Measurements from ENCODE around the gene NDUFB6. TPM values are rescaled to one million over a fixed set of nuclear protein-coding genes. Genes with fewer than 3 reads are reported as not detected.
"Not testable (repeated sequence)": the region's sequence is repeated elsewhere in the genome, so short reads cannot be mapped to it uniquely, and the experiment has no call there.

Gene NDUFB6
- total RNA-seq (2014; rRNA removed; shearing (Covaris generic)), result 101 and 142 TPM in 2 replicates
- 125 and 127 TPM in 2 replicates for polyA plus RNA-seq (2015; cell fraction: cytosol; rRNA removed)
- polyA plus RNA-seq (2015; cell fraction: nucleus; rRNA removed), result 55.5 and 66.4 TPM in 2 replicates

DNA sequence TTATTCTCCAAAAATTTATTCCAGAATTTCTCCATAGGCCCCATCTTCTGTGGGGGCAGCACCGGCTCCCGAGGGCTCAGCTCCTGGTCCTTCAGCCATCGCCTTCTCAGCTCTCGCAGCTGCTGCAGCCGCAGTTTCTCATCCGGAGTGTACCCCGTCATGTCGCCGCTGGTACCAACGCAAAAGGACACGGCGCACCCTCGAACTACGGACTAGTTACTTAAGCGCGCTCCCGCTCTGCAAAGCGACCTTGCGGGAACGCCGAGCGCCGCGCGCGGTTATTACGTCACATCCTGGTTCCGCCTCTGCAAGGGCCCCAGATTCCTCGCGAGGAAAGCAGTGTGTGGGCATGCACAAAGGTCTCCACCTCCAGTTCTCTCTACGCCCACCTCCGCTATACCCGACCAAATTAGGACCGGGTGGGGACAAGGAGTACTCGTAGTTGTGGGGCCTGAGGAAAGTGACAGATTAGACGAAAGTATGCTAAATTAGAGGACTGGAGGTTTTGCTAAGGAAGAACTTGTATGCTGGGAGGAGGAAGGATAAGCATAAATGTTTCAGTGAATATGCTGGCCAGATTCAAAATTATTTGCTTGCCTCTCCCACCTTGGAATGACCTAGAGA is at the start of gene NDUFB6:
NDUFB6 (minus strand) TSS at position 260 of the 624 bp plus-strand sequence; CDS start at position 161, 99 bp downstream.
- peak; percentile 92 for DNase-seq (ENCODE audit: low read depth)

DNA sequence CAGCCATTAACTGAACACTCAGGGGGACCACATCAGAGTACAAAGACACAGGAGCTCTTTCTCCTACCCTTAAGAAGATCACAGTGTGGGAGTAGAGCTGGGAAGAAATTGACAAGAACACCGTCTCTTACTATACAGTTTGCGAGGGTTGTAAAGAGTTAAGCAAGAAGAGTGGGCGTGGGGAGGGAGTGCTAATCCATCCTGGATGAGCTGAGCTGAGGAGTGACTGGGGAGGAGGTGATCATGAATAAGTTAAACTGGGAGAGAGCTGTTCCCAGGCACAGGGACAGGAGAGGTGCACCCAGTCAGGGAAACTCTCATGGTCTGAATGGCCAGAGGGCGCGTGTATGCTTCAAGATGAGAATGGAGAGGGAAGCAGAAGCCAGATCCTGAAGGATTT is 45.3 kb upstream of the NDUFB6 start:
- DNase-seq (ENCODE audit: low read depth), result no peak

GRCh38 chr9:32606811-32607210 is 33.9 kb upstream of the NDUFB6 start:
- no peak for DNase-seq (ENCODE audit: low read depth)

DNA sequence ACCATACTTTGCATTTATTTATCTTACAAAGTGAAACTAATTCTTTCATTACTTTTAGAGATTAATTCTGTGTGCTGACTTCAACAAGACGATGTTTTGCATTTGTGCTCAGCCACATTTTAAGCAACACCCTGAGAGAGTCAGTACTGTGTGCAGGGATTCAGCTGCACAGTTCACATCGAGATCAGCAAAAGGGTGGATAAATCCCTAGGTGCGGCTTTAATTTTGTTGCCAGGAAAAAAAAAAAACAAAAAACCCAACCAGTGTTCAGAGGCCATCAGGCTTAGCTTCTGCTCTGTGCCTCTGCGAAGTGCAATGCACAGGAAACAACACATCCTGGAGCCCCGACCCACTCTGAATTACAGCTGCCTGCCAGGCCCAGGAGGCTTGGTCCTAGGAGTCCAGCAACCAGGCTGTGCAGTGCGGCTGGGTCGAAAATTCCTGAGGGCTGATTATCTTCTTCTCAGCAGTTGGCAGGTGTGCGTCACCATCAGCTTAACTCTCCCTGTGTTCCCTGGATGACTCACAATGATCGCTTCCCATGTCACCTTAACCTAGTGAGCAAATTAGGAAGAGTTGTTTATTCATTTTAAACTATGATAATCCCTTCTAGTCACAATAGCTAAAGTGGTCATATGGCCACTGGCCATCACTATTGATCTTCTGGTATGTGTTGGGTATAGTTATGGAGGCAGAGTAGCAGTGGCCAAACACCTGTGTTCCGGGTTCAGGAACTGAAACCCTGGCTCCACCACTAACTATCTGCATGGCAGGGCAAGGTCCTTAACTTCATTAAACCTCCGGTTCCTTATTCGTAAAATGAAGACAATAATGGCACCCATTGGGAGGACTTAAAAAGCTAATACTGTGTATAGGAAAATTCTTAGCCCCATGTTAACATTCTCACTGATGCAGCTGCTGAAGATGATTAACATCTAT is 31.2 kb upstream of the NDUFB6 start:
- peak; percentile 98 for DNase-seq (ENCODE audit: low read depth)

DNA sequence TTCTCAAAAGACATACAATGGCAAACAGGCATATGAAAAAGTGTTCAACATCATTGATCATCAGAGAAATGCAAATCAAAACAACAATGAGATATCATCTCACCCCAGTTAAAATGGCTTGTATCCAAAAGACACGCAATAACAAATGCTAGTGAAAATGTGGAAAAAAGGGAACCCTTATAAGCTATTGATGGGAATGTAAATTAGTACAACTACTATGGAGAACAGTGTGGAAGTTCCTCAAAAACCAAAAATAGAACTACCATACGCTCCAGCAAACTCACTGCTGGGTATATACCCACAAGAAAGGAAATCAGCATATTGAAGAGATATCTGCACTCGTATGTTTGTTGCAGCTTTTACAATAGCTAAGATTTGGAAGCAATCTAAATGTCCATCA is 26.1 kb upstream of the NDUFB6 start:
- not testable (repeated sequence) for DNase-seq (ENCODE audit: low read depth)

- DNase-seq (ENCODE audit: low read depth), result no peak
These were observed 24.0 kb upstream of the NDUFB6 start for GRCh38 chr9:32596936-32597335.

GRCh38 chr9:32596096-32596865 is 23.3 kb upstream of the NDUFB6 start:
- DNase-seq (ENCODE audit: low read depth), result no peak

DNA sequence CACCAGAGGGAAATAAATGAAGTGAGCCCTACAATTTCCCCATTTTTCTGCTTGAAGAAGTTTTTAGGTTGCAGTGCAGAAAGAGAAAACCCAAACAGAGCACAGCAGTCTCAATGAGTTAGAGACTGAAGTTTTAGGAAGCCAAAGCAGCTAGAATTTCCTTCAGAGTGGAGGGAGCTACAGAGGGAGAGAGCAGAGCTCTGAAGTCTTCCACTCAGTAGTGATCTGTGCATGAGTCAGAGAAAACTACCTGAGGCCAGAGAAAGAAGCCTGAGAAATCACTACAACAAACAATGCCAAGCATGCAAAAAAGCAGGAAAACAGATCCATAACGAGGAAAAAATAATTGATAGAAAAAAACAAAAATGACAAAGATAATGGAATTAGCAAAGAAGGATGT is 17.9 kb upstream of the NDUFB6 start:
- DNase-seq (ENCODE audit: low read depth), result peak; percentile 66

GRCh38 chr9:32590476-32590875 is 17.5 kb upstream of the NDUFB6 start:
- no peak for DNase-seq (ENCODE audit: low read depth)

DNA sequence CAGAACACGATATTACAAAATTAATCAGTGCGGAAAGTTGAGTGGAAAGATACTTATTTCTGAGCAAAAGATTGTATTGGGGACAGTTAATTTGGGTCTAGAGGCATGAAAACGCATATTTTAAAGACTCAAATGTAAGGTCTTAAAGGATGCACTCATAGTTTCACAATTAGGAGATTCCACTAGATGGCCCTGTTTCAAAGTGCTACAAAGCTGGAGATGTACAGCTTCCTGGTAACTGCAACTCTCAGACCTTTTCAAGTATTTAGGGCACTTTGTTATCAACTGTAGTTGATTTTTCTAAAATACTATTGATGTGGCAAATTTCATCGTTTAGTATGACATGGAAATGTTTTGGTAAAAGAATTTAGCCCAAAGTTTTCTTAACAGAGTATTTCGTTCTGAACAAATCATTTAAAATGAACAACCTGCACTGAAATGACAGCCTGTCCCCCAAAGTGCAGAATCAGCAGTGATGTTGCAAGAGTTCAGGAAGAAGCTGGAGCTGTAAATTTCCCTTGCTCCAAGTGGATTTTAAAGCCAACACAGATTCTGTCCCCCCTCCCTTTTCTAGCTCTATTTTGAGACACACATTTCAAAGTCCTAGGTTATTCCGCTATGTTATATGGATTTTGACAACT is 16.2 kb upstream of the NDUFB6 start:
- peak; percentile 58 for DNase-seq (ENCODE audit: low read depth)

DNA sequence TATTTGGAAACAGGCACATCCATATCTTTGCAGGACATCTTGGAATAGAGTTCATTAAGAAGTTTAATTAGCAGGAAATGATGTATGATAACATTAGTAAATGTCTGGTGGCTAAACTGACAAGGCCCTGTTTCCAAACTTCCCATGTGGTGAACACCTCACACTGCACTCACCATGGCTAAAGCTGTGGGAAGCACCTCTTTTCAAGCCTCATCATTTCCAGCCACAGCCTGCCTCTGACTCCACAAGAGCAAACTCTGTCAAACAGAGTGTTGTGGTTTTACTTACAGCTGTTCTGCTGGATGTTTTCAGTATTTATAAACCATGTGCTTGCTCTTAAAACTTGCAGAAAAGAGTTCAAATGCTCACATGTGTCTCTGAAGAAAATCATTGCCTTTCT is 14.9 kb upstream of the NDUFB6 start:
- peak; percentile 39 for DNase-seq (ENCODE audit: low read depth)

DNA sequence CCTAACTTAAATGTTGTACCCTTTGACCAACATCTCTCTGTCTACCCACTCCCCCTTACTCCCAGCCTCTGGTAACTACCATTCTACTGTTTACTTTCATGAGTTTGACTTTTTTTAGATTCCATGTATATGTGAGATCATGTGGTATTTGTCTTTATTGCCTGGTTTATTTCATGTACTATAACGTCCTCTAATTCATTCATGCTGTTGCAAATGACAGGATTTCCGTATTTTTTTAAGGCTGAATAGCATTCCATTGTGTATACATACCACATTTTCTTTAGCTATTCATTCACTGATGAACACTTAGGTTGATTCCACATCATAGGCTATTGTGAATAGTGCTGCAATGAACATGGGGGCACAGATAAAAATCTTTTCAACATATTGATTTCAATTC is 11.8 kb upstream of the NDUFB6 start:
- DNase-seq (ENCODE audit: low read depth), result peak; percentile 27

DNA sequence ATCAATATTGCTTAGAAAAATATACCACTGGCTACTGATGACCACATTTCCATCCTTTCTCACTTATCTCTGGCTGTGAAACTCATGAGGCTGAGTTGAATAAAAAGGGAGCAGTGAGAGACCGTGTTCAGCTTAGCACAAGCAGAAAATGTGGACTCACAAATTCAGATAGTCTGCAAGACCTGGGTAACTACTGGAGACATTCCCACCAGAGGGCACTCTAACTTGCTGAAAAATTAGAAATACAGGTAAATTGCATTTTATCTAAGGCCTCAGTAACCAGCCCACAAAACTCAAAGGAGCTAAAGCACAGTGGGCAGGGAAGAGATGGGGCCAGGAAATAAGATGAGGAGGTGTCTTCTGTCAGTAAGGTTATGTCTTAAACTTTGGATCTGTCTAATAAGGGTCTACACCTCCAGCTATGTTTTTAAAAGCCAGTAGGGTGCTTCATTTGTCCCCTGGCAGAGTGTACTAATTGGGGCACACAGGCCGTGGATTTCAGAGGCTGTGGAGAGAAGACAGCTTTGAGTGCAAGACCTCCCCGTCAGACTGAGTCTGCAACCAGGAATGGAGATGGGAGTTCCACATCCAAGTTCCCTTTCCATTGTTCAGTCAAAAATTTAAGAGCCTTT is 8.7 kb upstream of the NDUFB6 start:
- DNase-seq (ENCODE audit: low read depth), result peak; percentile 63

GRCh38 chr9:32580631-32581300 is 7.8 kb upstream of the NDUFB6 start:
- no peak for DNase-seq (ENCODE audit: low read depth)

- DNase-seq (ENCODE audit: low read depth), result peak; percentile 30
These were observed 6.9 kb upstream of the NDUFB6 start for GRCh38 chr9:32579706-32580331.

- DNase-seq (ENCODE audit: low read depth), result no peak
These were observed 6.0 kb upstream of the NDUFB6 start for GRCh38 chr9:32578976-32579375.

DNA sequence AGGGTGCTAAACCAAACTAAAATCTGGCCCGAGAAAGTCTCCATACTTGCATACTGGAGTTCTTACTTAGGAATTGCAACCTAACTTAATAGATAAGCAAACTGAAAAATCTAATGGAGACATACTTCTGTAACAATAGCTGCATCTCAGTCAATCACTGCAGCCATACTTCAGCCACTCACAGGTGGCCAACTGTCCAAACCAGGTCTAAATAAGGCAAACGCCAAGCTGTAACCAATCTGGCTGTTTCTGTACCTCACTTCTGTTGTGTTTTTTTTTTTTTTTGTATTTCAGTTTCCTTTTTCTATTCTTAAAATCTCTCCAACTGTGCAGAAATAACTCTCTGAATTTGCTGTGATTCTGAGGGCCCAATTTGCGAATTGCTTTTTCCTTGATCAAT is 4.4 kb upstream of the NDUFB6 start:
- DNase-seq (ENCODE audit: low read depth), result no peak

DNA sequence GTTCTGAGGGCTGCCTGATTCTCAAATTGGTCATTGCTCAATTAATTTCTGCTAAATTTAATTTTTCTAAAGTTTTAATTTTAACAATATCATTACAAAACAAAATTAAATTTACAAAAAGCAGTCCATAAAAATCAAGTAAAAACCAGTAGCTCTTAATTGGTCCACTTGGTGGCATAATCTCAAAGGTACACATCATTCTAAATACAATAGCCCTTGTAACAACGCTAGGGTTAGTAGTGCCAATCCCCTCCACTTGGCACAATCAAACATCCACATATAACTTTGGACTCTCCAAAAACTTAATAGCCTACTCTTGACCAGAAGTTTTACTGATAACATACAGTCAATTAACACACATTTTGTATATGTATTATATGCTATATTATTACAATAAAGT is 1.9 kb upstream of the NDUFB6 start:
- DNase-seq (ENCODE audit: low read depth), result no peak

DNA sequence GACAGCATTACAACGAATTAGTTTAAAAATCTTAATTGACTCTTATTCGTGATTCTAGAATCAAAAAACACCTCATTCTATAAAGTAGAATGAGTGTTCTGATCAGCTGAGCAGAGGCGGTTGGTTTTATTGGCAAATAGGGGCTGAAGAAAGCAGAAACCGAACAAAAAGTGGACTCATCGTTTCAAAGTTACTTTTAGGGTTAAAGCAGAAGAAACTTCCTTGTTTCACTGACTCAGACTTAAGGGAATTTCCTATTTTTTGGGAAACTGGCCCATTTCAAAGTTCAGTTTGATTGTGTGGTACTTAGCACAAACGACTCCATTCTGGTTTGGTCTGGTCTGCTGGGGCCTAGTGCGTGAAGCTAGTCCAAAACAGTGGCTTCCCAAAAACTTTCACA is 862 bp upstream of the NDUFB6 start:
- no peak for DNase-seq (ENCODE audit: low read depth)

All from HT1080 (cell line).